ENCODE measurements around the gene SHQ1.

SHQ1 gene

GRCh38 chr3:72888546-72889309 is 40.5 kb upstream of the SHQ1 start:
- peak overlapping the region; percentile 50 for H3K4me3 ChIP-seq (ENCODE audit: low read depth, low read length)
- H3K36me3 ChIP-seq (ENCODE audit: control insufficient read depth, insufficient read depth, low read length): no peaks in the 10 kb centered on the region
- H3K9me3 ChIP-seq (ENCODE audit: control insufficient read depth, insufficient read depth, low read length): no peaks in the 10 kb centered on the region
- peaks cover 11% of the 10 kb centered on the region for H3K4me1 ChIP-seq (ENCODE audit: control insufficient read depth, insufficient read depth, low read length)
- peaks cover 49% of the 10 kb centered on the region for H3K27me3 ChIP-seq (ENCODE audit: control insufficient read depth, insufficient read depth, low read length)
- no peak overlapping the region for H3K9ac ChIP-seq (ENCODE audit: low read depth, low read length)

- H3K4me1 ChIP-seq (ENCODE audit: control insufficient read depth, insufficient read depth, low read length): peaks cover 11% of the 10 kb centered on the region
- no peaks in the 10 kb centered on the region for H3K9me3 ChIP-seq (ENCODE audit: control insufficient read depth, insufficient read depth, low read length)
- peaks cover 49% of the 10 kb centered on the region for H3K27me3 ChIP-seq (ENCODE audit: control insufficient read depth, insufficient read depth, low read length)
- no peak within 1 kb of the TSS for H3K9ac ChIP-seq (ENCODE audit: low read depth, low read length)
- H3K4me3 ChIP-seq (ENCODE audit: low read depth, low read length): peak within 1 kb of the TSS; percentile 58
- H3K36me3 ChIP-seq (ENCODE audit: control insufficient read depth, insufficient read depth, low read length): no peaks in the 10 kb centered on the region
Observed at GRCh38 chr3:72887705-72888545, 39.7 kb upstream of the SHQ1 start, which contains the start of gene GXYLT2. Gene GXYLT2 (plus strand): TSS chr3:72888046. CDS start chr3:72888234, 188 bp downstream.

- peaks cover 11% of the 10 kb centered on the region for H3K4me1 ChIP-seq (ENCODE audit: control insufficient read depth, insufficient read depth, low read length)
- no peaks in the 10 kb centered on the region for H3K36me3 ChIP-seq (ENCODE audit: control insufficient read depth, insufficient read depth, low read length)
- peak overlapping the region; percentile 58 for H3K4me3 ChIP-seq (ENCODE audit: low read depth, low read length)
- H3K27me3 ChIP-seq (ENCODE audit: control insufficient read depth, insufficient read depth, low read length): peaks cover 49% of the 10 kb centered on the region
- H3K9me3 ChIP-seq (ENCODE audit: control insufficient read depth, insufficient read depth, low read length): no peaks in the 10 kb centered on the region
- no peak overlapping the region for H3K9ac ChIP-seq (ENCODE audit: low read depth, low read length)
Observed at GRCh38 chr3:72887343-72887704, 39.1 kb upstream of the SHQ1 start.

DNA sequence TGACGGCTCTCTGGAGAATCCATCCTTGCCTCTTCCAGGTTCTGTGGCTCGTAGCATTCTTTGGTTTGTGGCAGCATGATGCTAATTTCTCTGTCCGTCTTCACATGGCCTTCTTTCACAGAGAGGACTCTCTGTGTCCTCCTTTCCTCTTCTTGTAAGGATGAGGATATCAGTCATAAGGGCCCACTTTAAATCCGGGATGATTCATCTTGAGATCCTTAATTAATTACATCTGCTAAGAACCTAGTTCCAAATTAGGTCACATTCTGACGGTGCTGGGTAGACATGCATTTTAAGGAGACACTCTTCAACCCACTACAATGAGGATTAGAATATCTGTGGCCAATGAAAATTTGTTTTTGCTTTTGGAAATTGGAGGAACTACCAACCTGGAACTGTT is 23.9 kb upstream of the SHQ1 start:
- Histone ChIP-seq H3K9ac (ENCODE audit: low read depth, low read length) (no peak overlapping the region), H3K4me1 (ENCODE audit: control insufficient read depth, insufficient read depth, low read length) (no peaks in the 10 kb centered on the region), H3K27me3 (ENCODE audit: control insufficient read depth, insufficient read depth, low read length) (peaks cover 2% of the 10 kb centered on the region), H3K9me3 (ENCODE audit: control insufficient read depth, insufficient read depth, low read length) (no peaks in the 10 kb centered on the region), H3K36me3 (ENCODE audit: control insufficient read depth, insufficient read depth, low read length) (no peaks in the 10 kb centered on the region), H3K4me3 (ENCODE audit: low read depth, low read length) (no peak overlapping the region)

- Histone ChIP-seq H3K27me3 (ENCODE audit: control insufficient read depth, insufficient read depth, low read length) (no peaks in the 10 kb centered on the region), H3K9ac (ENCODE audit: low read depth, low read length) (no peak overlapping the region), H3K4me3 (ENCODE audit: low read depth, low read length) (no peak overlapping the region), H3K4me1 (ENCODE audit: control insufficient read depth, insufficient read depth, low read length) (no peaks in the 10 kb centered on the region), H3K36me3 (ENCODE audit: control insufficient read depth, insufficient read depth, low read length) (no peaks in the 10 kb centered on the region), H3K9me3 (ENCODE audit: control insufficient read depth, insufficient read depth, low read length) (no peaks in the 10 kb centered on the region)
Observed at GRCh38 chr3:72862314-72863090, 14.3 kb upstream of the SHQ1 start.

DNA sequence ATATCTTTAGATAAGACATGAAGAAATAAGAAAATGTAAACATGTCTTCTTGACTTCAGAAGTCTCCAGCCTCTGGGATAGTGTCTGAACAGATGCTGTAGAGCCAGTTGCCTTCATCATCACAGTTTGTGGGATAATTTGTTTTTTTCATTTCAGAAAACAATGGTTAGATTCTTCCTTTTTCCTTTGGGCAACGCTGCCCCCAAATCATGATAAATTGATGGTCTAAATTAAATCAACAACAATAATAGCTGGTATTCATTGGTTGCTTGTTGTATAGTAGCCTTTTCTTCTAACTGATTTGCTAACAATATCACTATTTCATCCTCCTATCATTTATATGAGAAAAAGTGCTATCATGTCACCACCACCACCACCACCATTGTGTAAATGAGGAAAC is 12.6 kb upstream of the SHQ1 start:
- Histone ChIP-seq H3K9me3 (ENCODE audit: control insufficient read depth, insufficient read depth, low read length) (no peaks in the 10 kb centered on the region), H3K9ac (ENCODE audit: low read depth, low read length) (no peak overlapping the region), H3K36me3 (ENCODE audit: control insufficient read depth, insufficient read depth, low read length) (no peaks in the 10 kb centered on the region), H3K27me3 (ENCODE audit: control insufficient read depth, insufficient read depth, low read length) (no peaks in the 10 kb centered on the region), H3K4me1 (ENCODE audit: control insufficient read depth, insufficient read depth, low read length) (no peaks in the 10 kb centered on the region), H3K4me3 (ENCODE audit: low read depth, low read length) (no peak overlapping the region)

- Histone ChIP-seq H3K4me1 (ENCODE audit: control insufficient read depth, insufficient read depth, low read length) (no peaks in the 10 kb centered on the region), H3K9me3 (ENCODE audit: control insufficient read depth, insufficient read depth, low read length) (no peaks in the 10 kb centered on the region), H3K36me3 (ENCODE audit: control insufficient read depth, insufficient read depth, low read length) (no peaks in the 10 kb centered on the region), H3K9ac (ENCODE audit: low read depth, low read length) (no peak overlapping the region), H3K27me3 (ENCODE audit: control insufficient read depth, insufficient read depth, low read length) (no peaks in the 10 kb centered on the region), H3K4me3 (ENCODE audit: low read depth, low read length) (no peak overlapping the region)
Observed at GRCh38 chr3:72860053-72860452, 11.8 kb upstream of the SHQ1 start.

- no peaks in the 10 kb centered on the region for H3K4me1 ChIP-seq (ENCODE audit: control insufficient read depth, insufficient read depth, low read length)
- H3K9ac ChIP-seq (ENCODE audit: low read depth, low read length): no peak overlapping the region
- no peaks in the 10 kb centered on the region for H3K9me3 ChIP-seq (ENCODE audit: control insufficient read depth, insufficient read depth, low read length)
- no peak overlapping the region for H3K4me3 ChIP-seq (ENCODE audit: low read depth, low read length)
- H3K36me3 ChIP-seq (ENCODE audit: control insufficient read depth, insufficient read depth, low read length): no peaks in the 10 kb centered on the region
- peaks cover 4% of the 10 kb centered on the region for H3K27me3 ChIP-seq (ENCODE audit: control insufficient read depth, insufficient read depth, low read length)
Observed at GRCh38 chr3:72855001-72855400, 6.8 kb upstream of the SHQ1 start.

DNA sequence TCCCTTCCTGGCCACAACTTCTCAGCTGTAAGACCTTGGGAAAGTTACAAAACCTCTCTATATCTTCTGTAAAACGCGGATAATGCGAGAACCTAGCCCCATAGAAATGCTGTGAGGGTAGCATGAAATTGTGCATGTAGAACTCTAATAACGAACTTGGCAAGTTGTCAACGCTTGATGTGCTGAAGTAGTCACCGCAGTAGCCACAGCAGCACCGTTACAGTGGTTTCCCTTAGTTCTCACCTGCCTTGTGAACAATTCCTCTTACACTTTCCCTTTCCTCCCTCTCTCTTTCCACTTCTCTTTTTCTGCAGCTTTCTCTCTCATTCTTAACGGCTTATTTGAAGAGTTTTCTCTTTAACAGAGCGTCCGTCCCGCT is 447 bp upstream of the SHQ1 start:
- peak overlapping the region; percentile 99 for H3K4me3 ChIP-seq (ENCODE audit: low read depth, low read length)
- peaks cover 2% of the 10 kb centered on the region for H3K4me1 ChIP-seq (ENCODE audit: control insufficient read depth, insufficient read depth, low read length)
- no peaks in the 10 kb centered on the region for H3K36me3 ChIP-seq (ENCODE audit: control insufficient read depth, insufficient read depth, low read length)
- no peaks in the 10 kb centered on the region for H3K9me3 ChIP-seq (ENCODE audit: control insufficient read depth, insufficient read depth, low read length)
- peaks cover 31% of the 10 kb centered on the region for H3K27me3 ChIP-seq (ENCODE audit: control insufficient read depth, insufficient read depth, low read length)
- H3K9ac ChIP-seq (ENCODE audit: low read depth, low read length): no peak overlapping the region

DNA sequence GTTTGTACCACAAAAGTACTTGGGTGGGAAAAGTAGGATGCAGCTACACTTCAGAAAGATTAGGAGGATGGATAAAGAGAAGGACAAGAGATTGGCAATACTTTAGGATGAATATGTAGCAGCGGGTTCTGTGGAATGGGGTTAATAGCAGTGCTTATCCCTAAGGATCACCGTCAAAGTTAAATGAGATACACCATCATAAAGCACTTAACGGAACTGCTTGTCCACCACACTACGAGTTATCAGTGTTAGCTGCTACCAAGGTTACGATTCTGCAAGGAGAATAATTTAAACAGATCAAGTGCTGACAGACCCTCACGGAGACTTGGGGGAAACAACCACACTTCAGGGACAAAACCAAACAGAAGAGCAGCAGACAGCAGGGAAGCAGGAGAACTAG is 963 bp downstream of the SHQ1 start:
- H3K4me3 ChIP-seq (ENCODE audit: low read depth, low read length): peak overlapping the region; percentile 99
- no peaks in the 10 kb centered on the region for H3K36me3 ChIP-seq (ENCODE audit: control insufficient read depth, insufficient read depth, low read length)
- H3K4me1 ChIP-seq (ENCODE audit: control insufficient read depth, insufficient read depth, low read length): peaks cover 2% of the 10 kb centered on the region
- H3K9ac ChIP-seq (ENCODE audit: low read depth, low read length): no peak overlapping the region
- H3K9me3 ChIP-seq (ENCODE audit: control insufficient read depth, insufficient read depth, low read length): no peaks in the 10 kb centered on the region
- peaks cover 31% of the 10 kb centered on the region for H3K27me3 ChIP-seq (ENCODE audit: control insufficient read depth, insufficient read depth, low read length)

DNA sequence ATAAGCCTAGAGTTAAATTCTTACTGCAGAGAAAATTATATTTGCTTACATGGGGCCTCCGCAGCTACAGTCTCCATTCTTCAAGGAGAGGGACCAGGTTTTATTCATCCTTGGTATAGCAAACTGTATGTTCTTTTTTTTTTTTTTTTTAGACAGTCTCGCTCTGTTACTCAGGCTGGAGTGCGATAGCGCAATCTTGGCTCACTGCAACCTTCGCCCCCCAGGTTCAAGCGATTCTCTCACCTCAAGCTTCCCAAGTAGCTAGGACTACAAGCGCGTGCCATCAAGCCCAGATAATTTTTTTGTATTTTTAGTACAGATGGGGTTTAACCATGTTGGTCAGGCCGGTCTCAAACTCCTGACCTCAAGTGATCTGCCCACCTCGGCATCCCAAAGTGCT is 2.1 kb downstream of the SHQ1 start:
- Histone ChIP-seq H3K4me1 (ENCODE audit: control insufficient read depth, insufficient read depth, low read length) (peaks cover 2% of the 10 kb centered on the region), H3K27me3 (ENCODE audit: control insufficient read depth, insufficient read depth, low read length) (peaks cover 31% of the 10 kb centered on the region), H3K9ac (ENCODE audit: low read depth, low read length) (no peak overlapping the region), H3K36me3 (ENCODE audit: control insufficient read depth, insufficient read depth, low read length) (peaks cover 7% of the 10 kb centered on the region), H3K9me3 (ENCODE audit: control insufficient read depth, insufficient read depth, low read length) (peaks cover 4% of the 10 kb centered on the region), H3K4me3 (ENCODE audit: low read depth, low read length) (no peak overlapping the region)

Measured in iPS-15b (cell line).